GM21576 (cell line): Measurements from ENCODE around the gene MEGF6.
"Not testable (repeated sequence)": the region's sequence is repeated elsewhere in the genome, so short reads cannot be mapped to it uniquely, and the experiment has no call there.

Experiments
- ATAC-seq: cut with Tn5 transposase; IDR thresholded peaks from one replicate; pipeline ENCODE4 v1.9.1; 2021; ENCODE audit warnings: mild to moderate bottlenecking, moderate library complexity; ENCODE audit not compliant: unreplicated experiment

The MEGF6 gene

GRCh38 chr1:3630161-3630611 lies 18.9 kb upstream of the MEGF6 start:
- ATAC-seq = no peak

- no peak for ATAC-seq
These were observed 18.4 kb upstream of the MEGF6 start for GRCh38 chr1:3629561-3630160.

GRCh38 chr1:3628445-3628844 lies 17.1 kb upstream of the MEGF6 start:
- ATAC-seq = no peak

- no peak for ATAC-seq
These were observed 16.4 kb upstream of the MEGF6 start for GRCh38 chr1:3627515-3628253.

GRCh38 chr1:3626025-3626424 lies 14.7 kb upstream of the MEGF6 start:
- ATAC-seq = no peak

- peak; percentile 8 for ATAC-seq
These were observed 14.0 kb upstream of the MEGF6 start for GRCh38 chr1:3625151-3625907.

- peak; percentile 90 for ATAC-seq
These were observed 13.2 kb upstream of the MEGF6 start, which contains the start of gene TPRG1L for GRCh38 chr1:3624200-3625136. TPRG1L (plus strand) TSS chr1:3625015; CDS start chr1:3625073, 58 bp downstream.

- no peak for ATAC-seq
These were observed 12.3 kb upstream of the MEGF6 start for GRCh38 chr1:3623441-3624199.

- ATAC-seq = not testable (repeated sequence)
These were observed 10.8 kb upstream of the MEGF6 start for GRCh38 chr1:3622102-3622501.

- ATAC-seq = not testable (repeated sequence)
These were observed 9.9 kb upstream of the MEGF6 start for GRCh38 chr1:3621151-3621671.

GRCh38 chr1:3620708-3621107 lies 9.4 kb upstream of the MEGF6 start:
- no peak for ATAC-seq

- no peak for ATAC-seq
These were observed 7.8 kb upstream of the MEGF6 start for GRCh38 chr1:3618881-3619671.

- no peak for ATAC-seq
These were observed 7.2 kb upstream of the MEGF6 start for GRCh38 chr1:3618531-3618880.

GRCh38 chr1:3617806-3618345 lies 6.6 kb upstream of the MEGF6 start:
- ATAC-seq = no peak

GRCh38 chr1:3616861-3617260 lies 5.6 kb upstream of the MEGF6 start:
- no peak for ATAC-seq

GRCh38 chr1:3614755-3615742 lies 3.7 kb upstream of the MEGF6 start:
- ATAC-seq = no peak

- ATAC-seq = no peak
These were observed 815 bp upstream of the MEGF6 start for GRCh38 chr1:3612123-3612522.
